ENCODE measurements around the gene ABHD4.

Gene ABHD4

DNA sequence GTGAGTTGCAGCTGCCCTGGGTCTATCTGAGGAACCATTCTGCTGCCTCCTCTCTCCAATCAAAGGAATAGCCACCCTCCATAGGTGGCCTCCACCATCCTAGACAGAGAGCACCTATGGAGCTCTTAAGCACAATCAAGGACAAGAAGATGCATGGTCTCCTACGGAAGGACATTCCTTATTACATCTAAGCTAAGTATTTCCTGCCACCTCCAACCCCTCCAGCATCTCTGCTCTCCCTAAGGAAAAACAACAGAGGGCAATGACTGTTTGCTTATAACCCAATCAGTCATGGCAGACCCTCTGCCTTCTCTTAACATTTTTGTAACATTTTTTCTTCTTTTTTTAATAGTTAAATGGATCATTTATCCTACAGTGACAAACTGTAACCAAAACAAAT is 60.8 kb downstream of the ABHD4 start:
- no peak for TF ChIP-seq CTCF (IDR thresholded peaks at IDR 0.05; ENCODE audit: control extremely low read depth, extremely low read depth, low read depth, missing control alignments)
- ChIA-PET POLR2A (no interaction called here), CTCF (interaction anchor here (0.6 to 5.9 kb wide), 20 partner anchors 9 to 339 kb away, joined by 3 to 62 read pairs (median 5); partner anchors contain the start of gene OXA1L)
- DNase-seq (ENCODE audit: extremely low spot score): no peak

- POLR2A ChIA-PET: no interaction called here
- CTCF ChIA-PET: interaction anchor here (1.0 to 5.9 kb wide), 5 partner anchors 8 to 194 kb away, joined by 3 to 62 read pairs (median 7); no protein-coding TSS in a partner anchor
- TF ChIP-seq CTCF (IDR thresholded peaks at IDR 0.05; ENCODE audit: control extremely low read depth, extremely low read depth, low read depth, missing control alignments): no peak
- no peak for DNase-seq (ENCODE audit: extremely low spot score)
These were observed 62.6 kb downstream of the ABHD4 start for GRCh38 chr14:22660654-22661053.

Measured in GM10248 (cell line).